ENCODE results near the gene FOXO3. TPM values are rescaled to one million over a fixed set of nuclear protein-coding genes. Genes with fewer than 3 reads are reported as not detected.
A peak's percentile ranks its signal among the peaks of the same experiment; 100 is the strongest.

Gene FOXO3
- total RNA-seq, 1 donor from 2014 or later: 34.6 TPM

GRCh38 chr6:108556866-108557493, 3.7 kb upstream of the FOXO3 start:
- peaks cover 7% of the 10 kb centered on the region for H3K4me1 Mint-ChIP-seq (ENCODE audit: unreplicated experiment)
- no peak for TF ChIP-seq CTCF (IDR thresholded peaks at IDR 0.05; ENCODE audit: unreplicated experiment)
- peak; percentile 10 for DNase-seq (ENCODE audit: low spot score)

GRCh38 chr6:108557494-108558371, 3.0 kb upstream of the FOXO3 start:
- Mint-ChIP-seq H3K4me1 (ENCODE audit: unreplicated experiment) (peaks cover 14% of the 10 kb centered on the region), H3K9me3 (ENCODE audit: unreplicated experiment) (no peaks in the 10 kb centered on the region), H3K4me3 (ENCODE audit: unreplicated experiment) (peak overlapping the region; percentile 97), H3K36me3 (ENCODE audit: low read depth, unreplicated experiment) (peaks cover 12% of the 10 kb centered on the region), H3K27me3 (ENCODE audit: unreplicated experiment) (peaks cover 13% of the 10 kb centered on the region), H3K27ac (ENCODE audit: unreplicated experiment) (peak overlapping the region; percentile 82)
- TF ChIP-seq CTCF (IDR thresholded peaks at IDR 0.05; ENCODE audit: unreplicated experiment): peak; percentile 40
- peak; percentile 86 for DNase-seq (ENCODE audit: low spot score)

More at GRCh38 chr6:108556866-108557493, 3.7 kb upstream of the FOXO3 start:
- peak overlapping the region; percentile 86 for H3K4me3 Mint-ChIP-seq (ENCODE audit: unreplicated experiment)
- H3K9me3 Mint-ChIP-seq (ENCODE audit: unreplicated experiment): no peaks in the 10 kb centered on the region
- peak overlapping the region; percentile 57 for H3K27ac Mint-ChIP-seq (ENCODE audit: unreplicated experiment)
- peaks cover 4% of the 10 kb centered on the region for H3K36me3 Mint-ChIP-seq (ENCODE audit: low read depth, unreplicated experiment)
- H3K27me3 Mint-ChIP-seq (ENCODE audit: unreplicated experiment): peaks cover 7% of the 10 kb centered on the region

- peaks cover 13% of the 10 kb centered on the region for H3K36me3 Mint-ChIP-seq (ENCODE audit: low read depth, unreplicated experiment)
- peak overlapping the region; percentile 97 for H3K4me3 Mint-ChIP-seq (ENCODE audit: unreplicated experiment)
- H3K4me1 Mint-ChIP-seq (ENCODE audit: unreplicated experiment): peaks cover 22% of the 10 kb centered on the region
- no peak for TF ChIP-seq CTCF (IDR thresholded peaks at IDR 0.05; ENCODE audit: unreplicated experiment)
- peak; percentile 96 for DNase-seq (ENCODE audit: low spot score)
- H3K27ac Mint-ChIP-seq (ENCODE audit: unreplicated experiment): peak overlapping the region; percentile 89
- peaks cover 16% of the 10 kb centered on the region for H3K27me3 Mint-ChIP-seq (ENCODE audit: unreplicated experiment)
- no peaks in the 10 kb centered on the region for H3K9me3 Mint-ChIP-seq (ENCODE audit: unreplicated experiment)
These were observed 2.2 kb upstream of the FOXO3 start for GRCh38 chr6:108558372-108559096.

GRCh38 chr6:108559097-108559883, 1.4 kb upstream of the FOXO3 start:
- H3K27me3 Mint-ChIP-seq (ENCODE audit: unreplicated experiment): peaks cover 16% of the 10 kb centered on the region
- H3K27ac Mint-ChIP-seq (ENCODE audit: unreplicated experiment): peak overlapping the region; percentile 89
- TF ChIP-seq CTCF (IDR thresholded peaks at IDR 0.05; ENCODE audit: unreplicated experiment): no peak
- H3K4me3 Mint-ChIP-seq (ENCODE audit: unreplicated experiment): peak overlapping the region; percentile 97
- peaks cover 27% of the 10 kb centered on the region for H3K4me1 Mint-ChIP-seq (ENCODE audit: unreplicated experiment)
- DNase-seq (ENCODE audit: low spot score): peak; percentile 70
- H3K9me3 Mint-ChIP-seq (ENCODE audit: unreplicated experiment): no peaks in the 10 kb centered on the region
- H3K36me3 Mint-ChIP-seq (ENCODE audit: low read depth, unreplicated experiment): peaks cover 13% of the 10 kb centered on the region

All from endothelial cell (in vitro differentiated cells).